Neural crest cell (in vitro differentiated cells): Measurements from ENCODE around the gene DMAC2. TPM values are rescaled to one million over a fixed set of nuclear protein-coding genes. Genes with fewer than 3 reads are reported as not detected.

Source experiments
- DNase-seq: peaks from one replicate; pipeline ENCODE4 v3.0.0; 2021; ENCODE audit warnings: low read depth, mixed read lengths, low spot score
- H3K27ac Mint-ChIP-seq: one replicate; pipeline ENCODE4 v1.8.0; 2021; ENCODE audit warnings: mild to moderate bottlenecking, mixed read lengths; ENCODE audit not compliant: unreplicated experiment
- H3K27me3 Mint-ChIP-seq: 2 replicates; pipeline ENCODE4 v1.8.0; 2021; ENCODE audit warnings: low read depth, mild to moderate bottlenecking, mixed read lengths
- H3K36me3 Mint-ChIP-seq: 2 replicates; pipeline ENCODE4 v1.8.0; 2021; ENCODE audit warnings: low read depth, mild to moderate bottlenecking, mixed read lengths
- H3K4me1 Mint-ChIP-seq: 2 replicates; pipeline ENCODE4 v1.8.0; 2021; ENCODE audit warnings: mixed read lengths
- H3K4me3 Mint-ChIP-seq: one replicate; pipeline ENCODE4 v1.8.0; 2021; ENCODE audit warnings: mild to moderate bottlenecking, mixed read lengths
- H3K9me3 Mint-ChIP-seq: 2 replicates; pipeline ENCODE4 v1.8.0; 2021; ENCODE audit warnings: mixed read lengths
- total RNA-seq: library from RNA; stranded (reverse); gene quantifications from 2 replicates; pipeline ENCODE4 v1.2.1, GENCODE V29; 2021
- TF ChIP-seq, protein P1 (sequence below): fragments of 200-600 bp; sonication (generic); conservative IDR thresholded peaks from 2 replicates; pipeline ENCODE4 v1.5.0; 2021; ENCODE audit warnings: antibody characterized with exemption, mild to moderate bottlenecking

DMAC2 gene
- total RNA-seq, 1 donor from 2014 or later: 63.1 TPM

DNA sequence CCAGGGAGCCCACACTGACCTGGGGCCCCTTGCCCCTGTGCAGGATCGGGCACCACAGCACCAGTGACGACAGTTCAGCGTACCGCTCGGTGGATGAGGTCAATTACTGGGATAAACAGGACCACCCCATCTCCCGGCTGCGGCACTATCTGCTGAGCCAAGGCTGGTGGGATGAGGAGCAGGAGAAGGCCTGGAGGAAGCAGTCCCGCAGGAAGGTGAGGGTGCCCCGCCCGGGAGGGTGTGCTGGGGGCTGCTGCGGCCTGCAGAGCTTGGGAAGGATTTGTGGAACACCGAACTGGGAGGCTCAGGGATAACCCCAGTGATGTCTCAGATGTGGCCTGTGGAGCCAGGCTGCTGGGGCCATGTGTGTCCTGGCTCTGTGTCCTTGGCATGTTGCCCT is 16.8 kb downstream of the DMAC2 start:
- TF ChIP-seq, protein P1, sequence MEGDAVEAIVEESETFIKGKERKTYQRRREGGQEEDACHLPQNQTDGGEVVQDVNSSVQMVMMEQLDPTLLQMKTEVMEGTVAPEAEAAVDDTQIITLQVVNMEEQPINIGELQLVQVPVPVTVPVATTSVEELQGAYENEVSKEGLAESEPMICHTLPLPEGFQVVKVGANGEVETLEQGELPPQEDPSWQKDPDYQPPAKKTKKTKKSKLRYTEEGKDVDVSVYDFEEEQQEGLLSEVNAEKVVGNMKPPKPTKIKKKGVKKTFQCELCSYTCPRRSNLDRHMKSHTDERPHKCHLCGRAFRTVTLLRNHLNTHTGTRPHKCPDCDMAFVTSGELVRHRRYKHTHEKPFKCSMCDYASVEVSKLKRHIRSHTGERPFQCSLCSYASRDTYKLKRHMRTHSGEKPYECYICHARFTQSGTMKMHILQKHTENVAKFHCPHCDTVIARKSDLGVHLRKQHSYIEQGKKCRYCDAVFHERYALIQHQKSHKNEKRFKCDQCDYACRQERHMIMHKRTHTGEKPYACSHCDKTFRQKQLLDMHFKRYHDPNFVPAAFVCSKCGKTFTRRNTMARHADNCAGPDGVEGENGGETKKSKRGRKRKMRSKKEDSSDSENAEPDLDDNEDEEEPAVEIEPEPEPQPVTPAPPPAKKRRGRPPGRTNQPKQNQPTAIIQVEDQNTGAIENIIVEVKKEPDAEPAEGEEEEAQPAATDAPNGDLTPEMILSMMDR: no peak
- Mint-ChIP-seq H3K27me3 (no peaks in the 10 kb centered on the region), H3K9me3 (no peaks in the 10 kb centered on the region), H3K27ac (no peak overlapping the region), H3K36me3 (no peaks in the 10 kb centered on the region), H3K4me1 (peaks cover 5% of the 10 kb centered on the region), H3K4me3 (no peak overlapping the region)
- DNase-seq: no peak

DNA sequence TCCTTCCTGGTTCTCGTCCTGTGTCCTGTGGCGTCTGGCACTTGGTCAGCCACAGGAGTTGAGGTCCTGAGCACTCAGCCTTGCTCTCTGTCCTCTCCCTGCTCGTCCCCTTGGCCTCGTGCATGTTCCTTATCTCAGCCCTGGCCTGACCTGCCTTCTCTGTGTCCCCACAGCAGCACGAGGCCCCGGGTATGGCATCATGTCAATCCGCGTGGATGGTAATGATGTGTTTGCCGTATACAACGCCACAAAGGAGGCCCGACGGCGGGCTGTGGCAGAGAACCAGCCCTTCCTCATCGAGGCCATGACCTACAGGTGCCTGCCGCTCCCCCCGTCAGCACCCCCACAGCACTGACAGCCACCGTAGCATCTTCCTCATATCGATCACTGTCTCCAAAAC is 17.3 kb downstream of the DMAC2 start:
- TF ChIP-seq, protein P1: no peak
- Mint-ChIP-seq H3K27me3 (no peaks in the 10 kb centered on the region), H3K9me3 (no peaks in the 10 kb centered on the region), H3K27ac (no peak overlapping the region), H3K4me1 (peaks cover 5% of the 10 kb centered on the region), H3K4me3 (no peak overlapping the region), H3K36me3 (no peaks in the 10 kb centered on the region)
- DNase-seq: no peak

DNA sequence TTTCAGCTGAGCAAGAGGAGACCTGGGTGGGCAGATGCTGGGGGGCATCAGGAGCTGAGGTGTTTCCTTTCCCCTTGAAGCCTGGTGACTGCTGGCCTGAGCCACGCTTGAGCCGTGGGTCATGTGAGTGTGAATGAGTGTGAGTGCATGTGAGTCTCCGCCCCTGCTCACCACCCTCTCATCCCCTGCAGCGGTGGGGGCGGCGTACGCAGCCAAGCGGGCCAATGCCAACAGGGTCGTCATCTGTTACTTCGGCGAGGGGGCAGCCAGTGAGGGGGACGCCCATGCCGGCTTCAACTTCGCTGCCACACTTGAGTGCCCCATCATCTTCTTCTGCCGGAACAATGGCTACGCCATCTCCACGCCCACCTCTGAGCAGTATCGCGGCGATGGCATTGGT is 17.7 kb downstream of the DMAC2 start:
- no peaks in the 10 kb centered on the region for H3K27me3 Mint-ChIP-seq
- H3K9me3 Mint-ChIP-seq: no peaks in the 10 kb centered on the region
- TF ChIP-seq, protein P1: no peak
- H3K36me3 Mint-ChIP-seq: no peaks in the 10 kb centered on the region
- peaks cover 3% of the 10 kb centered on the region for H3K4me1 Mint-ChIP-seq
- no peak for DNase-seq
- no peak overlapping the region for H3K4me3 Mint-ChIP-seq
- no peak overlapping the region for H3K27ac Mint-ChIP-seq

DNA sequence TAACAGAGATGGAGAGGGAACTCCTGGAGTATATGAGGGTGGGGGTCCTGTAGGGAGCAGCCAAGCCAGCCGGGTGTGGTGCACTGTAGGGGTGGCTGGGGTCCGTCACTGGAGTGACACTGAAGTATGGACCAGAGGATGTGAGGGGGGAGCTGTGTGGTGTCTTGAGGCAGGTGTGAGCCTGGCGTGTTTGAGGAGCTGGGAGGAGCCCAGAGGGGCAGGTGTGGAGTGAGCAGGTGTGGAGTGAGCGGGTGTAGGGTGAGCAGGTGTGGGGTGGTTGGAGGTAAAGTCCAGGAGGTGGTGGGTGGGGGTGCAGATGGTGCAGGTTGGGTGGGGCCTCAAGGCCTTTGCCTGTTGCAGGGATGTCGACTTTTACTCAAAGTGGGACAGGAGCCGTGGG is 18.4 kb downstream of the DMAC2 start:
- Mint-ChIP-seq H3K4me1 (no peaks in the 10 kb centered on the region), H3K27ac (peak overlapping the region; percentile 27), H3K27me3 (no peaks in the 10 kb centered on the region), H3K36me3 (no peaks in the 10 kb centered on the region), H3K4me3 (no peak overlapping the region), H3K9me3 (no peaks in the 10 kb centered on the region)
- DNase-seq: no peak
- TF ChIP-seq, protein P1: no peak

DNA sequence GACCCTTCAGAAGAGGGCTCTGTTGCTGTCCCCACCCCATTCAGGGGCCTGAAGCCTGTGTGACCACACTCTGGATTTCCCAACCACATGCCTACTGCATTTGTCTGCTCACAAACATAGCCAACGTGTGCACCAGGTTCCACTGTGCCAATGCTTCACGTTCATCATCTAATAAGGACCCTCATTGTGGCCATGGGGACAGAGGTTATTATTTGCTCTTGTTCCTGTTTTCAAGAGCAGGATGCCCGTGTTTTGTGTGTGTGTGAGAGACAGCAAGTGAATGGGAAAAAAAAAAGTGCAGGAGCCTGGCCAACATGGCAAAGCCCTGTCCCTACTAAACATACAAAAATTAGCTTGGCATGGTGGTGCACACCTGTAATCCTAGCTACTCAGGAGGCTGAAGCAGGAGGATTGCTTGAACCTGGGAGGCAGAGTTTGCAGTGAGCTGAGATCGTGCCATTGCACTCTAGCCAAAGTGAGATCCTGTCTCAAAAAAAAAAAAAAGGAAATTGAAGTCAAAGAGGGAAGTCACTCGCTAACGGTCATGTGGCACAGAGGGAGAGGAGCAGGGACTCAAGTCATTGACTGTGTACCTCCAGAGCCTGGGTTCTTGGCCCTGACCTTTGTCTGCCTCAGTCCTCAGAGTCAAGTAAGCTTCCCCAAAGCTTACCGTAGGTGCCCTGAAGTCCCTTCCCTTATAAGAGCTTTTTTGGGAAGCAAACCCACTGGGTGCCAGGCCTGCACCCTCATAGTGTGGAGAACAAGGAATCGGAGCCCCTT is 19.4 kb downstream of the DMAC2 start:
- Mint-ChIP-seq H3K36me3 (no peaks in the 10 kb centered on the region), H3K4me3 (no peak overlapping the region), H3K9me3 (no peaks in the 10 kb centered on the region), H3K27me3 (no peaks in the 10 kb centered on the region), H3K4me1 (no peaks in the 10 kb centered on the region), H3K27ac (peak overlapping the region; percentile 13)
- no peak for DNase-seq
- TF ChIP-seq, protein P1: no peak
